Measurements from ENCODE around the gene C16orf78.

DNA sequence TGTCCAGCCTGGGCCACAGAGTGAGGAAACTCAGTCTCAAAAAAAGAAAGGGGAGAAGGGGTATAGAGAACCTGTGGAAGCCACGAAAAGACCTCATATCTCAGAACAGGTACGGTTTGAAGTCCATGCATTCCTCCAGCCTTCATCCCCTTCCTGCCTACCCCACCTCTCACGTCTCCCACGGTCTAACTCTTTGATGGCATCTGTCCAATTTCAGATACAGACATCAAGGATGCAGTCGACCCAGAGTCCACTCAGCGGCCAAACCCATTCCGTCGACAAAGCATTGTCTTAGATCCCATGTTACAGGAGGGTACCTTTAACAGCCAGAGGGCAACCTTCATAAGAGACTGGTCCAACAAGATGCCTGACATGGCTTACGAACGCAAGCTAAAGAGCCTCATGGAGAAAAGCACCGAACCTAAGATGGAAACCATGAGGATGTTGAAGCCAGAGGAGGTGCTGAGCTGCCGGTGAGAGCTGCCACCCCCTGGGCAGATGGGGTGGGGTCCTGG is 22.7 kb downstream of the C16orf78 start:
- TF ChIP-seq, protein P1, sequence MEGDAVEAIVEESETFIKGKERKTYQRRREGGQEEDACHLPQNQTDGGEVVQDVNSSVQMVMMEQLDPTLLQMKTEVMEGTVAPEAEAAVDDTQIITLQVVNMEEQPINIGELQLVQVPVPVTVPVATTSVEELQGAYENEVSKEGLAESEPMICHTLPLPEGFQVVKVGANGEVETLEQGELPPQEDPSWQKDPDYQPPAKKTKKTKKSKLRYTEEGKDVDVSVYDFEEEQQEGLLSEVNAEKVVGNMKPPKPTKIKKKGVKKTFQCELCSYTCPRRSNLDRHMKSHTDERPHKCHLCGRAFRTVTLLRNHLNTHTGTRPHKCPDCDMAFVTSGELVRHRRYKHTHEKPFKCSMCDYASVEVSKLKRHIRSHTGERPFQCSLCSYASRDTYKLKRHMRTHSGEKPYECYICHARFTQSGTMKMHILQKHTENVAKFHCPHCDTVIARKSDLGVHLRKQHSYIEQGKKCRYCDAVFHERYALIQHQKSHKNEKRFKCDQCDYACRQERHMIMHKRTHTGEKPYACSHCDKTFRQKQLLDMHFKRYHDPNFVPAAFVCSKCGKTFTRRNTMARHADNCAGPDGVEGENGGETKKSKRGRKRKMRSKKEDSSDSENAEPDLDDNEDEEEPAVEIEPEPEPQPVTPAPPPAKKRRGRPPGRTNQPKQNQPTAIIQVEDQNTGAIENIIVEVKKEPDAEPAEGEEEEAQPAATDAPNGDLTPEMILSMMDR (conservative IDR thresholded peaks at IDR 0.05 in 1 of 2, IDR thresholded peaks at IDR 0.05 in 1 of 2; ENCODE audit: extremely low read depth in 1 of 2, insufficient read depth in 1 of 2, low read depth in 1 of 2, low read length in 2 of 2): no peak
- TF ChIP-seq EZH2 (IDR thresholded peaks at IDR 0.05; ENCODE audit: borderline replicate concordance, low read length): no peak

Data from mammary epithelial cell (primary cell).